Erythroblast (primary cell): ENCODE results near the gene ORM1.

Experiments
- GATA1 ChIP-seq: IDR thresholded peaks from 2 replicates; pipeline ENCODE4 v1.6.1; 2011; ENCODE audit warnings: low read depth, mild to moderate bottlenecking, control low read depth, low read length, moderate library complexity
- POLR2A ChIP-seq: IDR thresholded peaks from 2 replicates; pipeline ENCODE4 v1.6.1; 2011; ENCODE audit warnings: mild to moderate bottlenecking, low read length

DNA sequence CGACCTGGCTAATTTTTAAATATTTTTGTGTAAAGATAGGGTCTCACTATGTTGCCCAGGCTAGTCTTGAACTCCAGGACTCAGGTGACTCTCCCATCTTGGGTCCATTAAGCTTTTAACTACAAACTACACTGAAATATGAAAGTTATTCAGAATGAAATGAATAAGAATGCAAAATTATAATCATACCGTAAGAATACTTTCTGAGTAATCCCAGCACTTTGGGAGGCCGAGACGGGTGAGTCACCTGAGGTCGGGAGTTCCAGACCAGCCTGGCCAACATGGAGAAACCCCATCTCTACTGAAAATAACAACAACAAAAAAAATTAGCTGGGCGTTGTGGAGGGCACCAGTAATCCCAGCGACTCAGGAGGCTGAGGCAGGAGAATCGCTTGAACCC is 1.1 kb upstream of the ORM1 start:
- TF ChIP-seq POLR2A (no peak), GATA1 (no peak)
